HG02852 (cell line): ENCODE data around the gene KLHL26.

Experiments
- ATAC-seq: cut with Tn5 transposase; IDR thresholded peaks from one replicate; pipeline ENCODE4 v1.9.1; 2021; ENCODE audit warnings: mild to moderate bottlenecking, moderate library complexity; ENCODE audit not compliant: unreplicated experiment

KLHL26 gene

DNA sequence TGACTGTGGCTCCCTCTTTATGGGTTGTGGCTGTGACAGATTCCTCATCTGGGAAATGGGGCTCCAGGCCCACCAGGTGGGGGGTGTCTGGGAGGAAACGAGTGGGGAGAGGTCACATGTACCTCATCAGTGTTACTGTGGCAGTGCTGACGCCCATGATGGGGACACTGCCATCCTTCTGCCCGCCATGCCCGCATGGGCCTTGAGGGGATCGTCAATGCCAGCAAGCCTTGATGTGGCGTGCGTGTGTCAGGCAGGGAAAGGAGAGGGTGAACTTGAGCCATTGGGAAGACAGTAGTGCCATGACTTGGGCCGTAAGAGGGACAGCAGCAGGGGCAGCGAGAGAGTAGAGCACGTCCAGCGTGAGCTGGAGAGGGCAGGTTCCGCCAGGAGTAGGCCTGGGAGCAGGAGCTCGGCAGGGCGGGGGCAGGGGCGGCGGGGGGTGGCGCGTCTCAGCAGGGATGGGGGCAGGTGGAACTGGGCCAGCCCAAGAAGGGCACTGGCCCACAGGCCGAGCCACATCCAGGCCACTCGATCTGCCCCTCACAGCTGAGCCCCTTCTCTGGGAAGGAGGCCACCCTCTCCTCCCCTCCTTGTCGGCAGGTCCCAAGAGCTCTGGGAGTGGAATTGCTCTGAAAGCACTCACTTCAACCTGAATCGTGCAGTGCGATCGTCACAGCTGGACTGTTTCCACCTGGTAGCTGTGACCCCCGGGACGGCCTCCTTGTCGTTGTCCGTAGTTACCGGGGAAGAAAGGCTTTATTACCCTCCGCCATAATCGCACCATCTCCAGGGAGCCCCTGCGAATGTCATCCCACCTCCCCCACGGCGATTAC is 9.9 kb downstream of the KLHL26 start:
- ATAC-seq = no peak

DNA sequence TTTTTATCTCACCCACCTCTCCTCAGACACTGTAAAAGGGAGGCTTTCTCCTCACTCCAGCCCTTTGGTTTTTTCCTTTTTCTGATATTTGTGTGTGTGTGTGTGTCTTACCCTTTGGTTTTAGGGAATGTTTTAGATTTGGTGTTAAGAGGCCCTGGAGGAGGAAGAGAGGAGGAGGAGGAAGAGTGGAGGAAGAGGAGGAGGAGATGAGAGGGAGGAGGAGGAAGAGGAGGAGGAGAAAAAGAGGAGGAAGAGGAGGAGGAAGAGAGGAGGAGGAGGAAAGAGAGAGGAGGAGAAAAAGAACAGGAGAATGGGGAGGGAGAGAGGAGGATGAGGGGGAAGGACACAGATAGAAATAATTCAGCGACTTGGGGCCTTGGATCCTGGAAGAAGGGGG is 10.5 kb downstream of the KLHL26 start:
- ATAC-seq = no peak

DNA sequence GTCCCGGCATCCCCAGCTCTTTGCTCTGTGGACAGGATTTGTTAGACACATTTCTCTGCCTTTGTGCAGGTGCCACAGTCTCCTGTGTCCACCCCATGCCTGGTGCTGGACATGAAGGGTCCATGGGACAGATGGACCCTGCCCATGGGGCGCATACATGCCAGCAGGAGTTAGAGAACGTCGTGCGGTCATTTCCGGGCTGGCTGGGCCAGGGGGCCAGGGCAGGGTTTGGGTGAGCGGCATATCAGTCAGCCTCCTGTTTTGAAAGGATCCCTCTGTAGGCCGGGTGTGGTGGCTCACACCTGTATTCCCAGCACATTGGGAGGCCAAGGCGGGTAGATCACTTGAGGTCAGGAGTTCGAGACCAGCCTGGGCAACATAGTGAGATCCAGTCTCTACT is 11.0 kb downstream of the KLHL26 start:
- ATAC-seq = no peak

DNA sequence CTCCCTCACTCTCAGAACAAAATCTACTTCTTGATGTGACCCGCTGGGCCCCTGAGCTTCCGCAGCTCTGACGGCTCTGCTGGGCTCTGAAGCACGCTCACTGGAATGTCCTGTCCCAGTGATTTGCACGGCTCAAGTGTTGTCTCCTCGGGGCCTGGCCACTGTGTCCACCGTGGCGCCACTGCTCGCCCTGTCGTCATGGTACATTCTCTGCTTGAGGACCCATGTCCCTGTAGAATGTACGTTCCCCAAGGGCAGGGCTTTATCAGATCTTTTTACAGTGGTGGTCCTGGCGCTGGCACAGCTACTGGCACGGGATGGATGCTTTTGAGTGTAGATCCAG is 12.1 kb downstream of the KLHL26 start:
- ATAC-seq = no peak

DNA sequence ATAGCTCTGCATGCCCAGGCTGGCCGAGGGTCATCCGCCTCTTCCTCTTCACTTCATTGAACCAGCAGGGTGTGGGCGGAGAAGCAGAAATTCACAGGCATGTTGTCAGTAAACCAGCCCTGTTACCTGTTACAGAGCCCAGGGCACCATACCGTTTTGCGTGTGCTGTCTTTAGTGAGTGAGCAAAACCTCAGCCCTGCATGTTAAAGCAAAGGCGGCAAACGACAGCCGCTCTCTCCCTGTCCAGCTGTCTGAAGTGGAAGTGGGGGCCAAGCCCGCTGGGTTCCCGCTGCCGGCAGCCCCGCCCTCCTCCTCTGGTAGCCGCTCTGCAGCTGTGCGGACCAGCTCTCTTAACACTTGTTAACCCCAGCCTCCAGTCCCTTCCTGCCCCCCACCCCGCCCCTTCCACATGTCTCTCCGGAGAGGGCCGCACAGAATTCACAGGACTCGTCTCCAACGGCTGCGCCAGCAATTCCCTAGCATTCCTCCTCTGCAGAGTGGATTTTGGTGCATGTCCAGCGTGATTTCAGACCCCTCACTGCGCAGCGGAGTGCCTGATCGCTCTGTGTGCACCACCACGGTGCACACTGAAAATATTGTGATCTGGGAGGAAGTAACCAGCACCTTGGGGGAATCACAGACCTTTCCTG is 12.7 kb downstream of the KLHL26 start:
- no peak for ATAC-seq

DNA sequence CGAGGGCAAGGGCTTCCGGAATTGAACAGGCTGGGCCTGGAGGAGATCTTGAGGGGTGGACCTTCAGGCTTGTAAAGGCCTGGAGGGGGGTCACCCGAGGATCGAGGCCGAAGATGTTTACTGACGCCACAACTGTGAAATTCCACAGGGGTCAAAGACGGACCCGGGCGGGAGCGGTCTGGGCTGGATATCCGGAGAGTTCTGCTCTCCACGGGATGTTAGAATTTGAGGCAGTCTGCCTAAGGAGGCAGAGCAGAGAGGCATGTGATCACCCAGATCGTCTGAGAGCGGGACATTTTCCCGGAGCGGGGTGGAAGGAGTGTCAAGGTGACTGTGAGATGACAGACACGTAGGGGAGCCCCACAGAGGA is 13.2 kb downstream of the KLHL26 start:
- ATAC-seq = no peak

DNA sequence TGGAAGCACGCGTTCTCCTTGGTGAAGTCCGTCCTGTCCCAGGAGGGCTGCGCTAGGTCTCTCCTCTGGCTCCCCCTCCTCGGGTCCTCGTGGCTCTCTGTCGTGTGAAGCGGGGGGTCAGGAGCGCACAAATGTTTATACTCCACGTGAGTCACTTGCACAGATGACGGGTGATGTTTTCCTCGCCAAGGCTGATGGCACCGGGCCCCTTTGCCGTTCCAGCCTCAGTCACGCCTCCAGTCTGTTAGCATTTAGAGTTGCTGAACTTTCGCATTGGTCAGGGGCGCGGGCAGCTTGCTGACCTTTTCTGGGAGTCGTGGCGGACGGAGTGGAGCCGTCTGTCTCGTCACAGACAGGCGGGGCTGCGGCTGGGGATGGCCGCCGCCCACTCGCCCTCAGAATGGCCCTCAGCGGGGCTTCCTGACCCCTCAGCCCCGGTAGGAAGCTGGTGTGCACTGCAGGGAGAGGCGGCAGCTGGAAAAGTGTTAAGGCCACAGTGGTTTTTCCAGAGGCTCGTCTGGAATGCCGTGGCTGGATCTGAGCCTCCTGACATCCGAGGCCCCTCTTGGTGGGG is 13.7 kb downstream of the KLHL26 start:
- ATAC-seq = no peak

DNA sequence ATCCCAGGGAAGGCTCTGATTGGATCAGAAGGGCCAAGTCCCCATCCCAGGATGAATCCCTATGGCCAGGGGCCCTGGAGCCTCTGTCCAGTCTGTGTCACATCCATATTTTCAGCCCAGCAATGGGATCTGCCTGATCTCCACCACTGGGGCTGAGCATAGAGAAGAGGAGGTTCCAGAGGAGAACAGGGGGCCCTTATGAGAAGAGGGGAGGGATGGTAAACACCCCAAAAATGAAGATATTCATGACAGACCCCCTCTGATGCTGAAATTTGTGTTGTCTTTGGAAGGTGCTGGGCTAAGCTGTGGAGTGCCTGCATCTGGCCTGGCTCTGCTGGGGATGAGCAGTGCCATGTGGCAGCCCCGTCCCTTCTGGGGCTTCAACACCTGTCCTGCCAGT is 14.5 kb downstream of the KLHL26 start:
- no peak for ATAC-seq

DNA sequence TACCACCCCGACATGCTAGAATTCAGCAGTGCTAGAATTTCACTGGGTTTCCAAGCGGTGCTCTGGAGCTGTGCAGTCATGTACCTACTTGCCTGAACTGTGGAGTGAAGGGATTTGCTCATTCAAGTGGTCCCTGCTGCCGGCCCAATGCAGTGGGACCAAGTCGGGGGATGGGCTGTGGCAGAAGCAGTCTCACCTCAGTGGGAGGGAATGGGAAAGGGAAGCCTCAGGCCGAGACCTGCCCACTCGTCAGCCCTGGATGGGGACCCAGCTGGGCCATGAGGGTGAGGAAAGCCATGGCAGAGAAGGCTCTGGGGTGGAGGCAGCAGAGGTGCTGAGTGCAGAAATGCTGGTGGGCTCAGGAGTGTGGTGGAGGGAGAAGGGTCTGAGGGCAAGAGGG is 14.9 kb downstream of the KLHL26 start:
- no peak for ATAC-seq

DNA sequence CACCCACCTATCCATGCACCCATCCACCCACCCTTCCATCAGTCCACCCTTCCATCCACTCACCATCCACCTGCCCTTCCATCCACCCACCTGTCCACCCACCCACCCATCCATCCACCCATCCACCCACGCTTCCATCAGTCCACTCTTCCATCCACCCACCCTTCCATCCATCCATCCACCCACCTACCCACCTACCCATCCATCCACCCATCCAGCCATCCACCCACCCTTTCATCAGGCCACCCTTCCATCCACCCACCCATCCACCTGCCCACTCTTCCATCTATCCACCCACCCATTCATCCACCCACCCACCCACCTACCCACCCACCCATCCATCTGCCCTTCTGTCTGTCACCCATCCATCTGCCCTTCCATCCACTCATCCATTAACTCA is 17.0 kb downstream of the KLHL26 start:
- no peak for ATAC-seq

DNA sequence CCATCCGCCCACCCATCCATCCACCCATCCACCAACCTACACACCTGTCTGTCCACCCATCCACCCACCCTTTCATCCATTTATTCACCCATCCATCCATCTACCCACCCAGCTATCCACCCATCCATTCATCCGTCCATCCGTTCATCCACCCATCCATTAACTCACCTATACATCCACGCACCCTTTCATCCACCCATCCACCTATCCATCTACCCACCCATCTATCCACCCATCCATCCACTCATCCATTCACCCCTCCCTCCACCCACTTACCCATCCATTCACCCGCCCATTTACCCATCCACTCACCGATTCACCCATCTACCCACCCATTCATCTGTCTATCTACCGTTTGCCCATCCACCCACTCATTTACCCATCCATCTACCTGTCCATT is 17.6 kb downstream of the KLHL26 start:
- ATAC-seq = no peak

DNA sequence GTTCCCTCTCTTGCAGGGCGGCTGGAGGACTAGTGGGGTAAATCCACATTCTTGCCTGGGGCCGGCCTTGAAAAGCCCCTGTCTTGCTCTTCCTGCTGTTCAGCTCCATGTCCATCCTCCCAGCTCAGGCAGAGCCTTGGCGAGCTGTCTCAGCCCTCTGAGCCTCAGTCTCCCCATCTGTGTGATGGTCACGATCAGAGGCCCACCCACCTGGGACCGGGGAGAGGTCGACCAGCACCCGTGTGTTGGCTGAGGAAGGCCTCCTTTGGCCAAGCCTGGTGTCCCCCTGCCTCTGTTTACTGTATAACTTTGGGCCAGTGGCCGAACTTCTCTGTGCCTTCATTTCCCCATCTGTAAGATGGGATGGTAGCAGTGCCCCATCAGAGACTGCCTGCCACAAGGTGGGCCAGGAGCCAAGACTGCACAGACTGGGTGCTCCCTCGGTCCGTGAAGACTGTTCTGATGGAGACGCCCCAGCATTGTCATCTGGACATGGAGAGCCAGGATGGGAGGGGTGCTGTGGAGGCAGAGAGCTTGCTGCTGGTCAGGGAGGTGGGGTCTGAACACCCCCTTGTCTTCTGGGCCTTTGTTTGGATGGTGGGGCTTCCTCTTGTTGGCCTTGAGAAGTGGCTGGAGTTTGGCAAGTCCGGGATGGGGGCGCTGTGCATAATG is 18.5 kb downstream of the KLHL26 start:
- ATAC-seq = no peak

DNA sequence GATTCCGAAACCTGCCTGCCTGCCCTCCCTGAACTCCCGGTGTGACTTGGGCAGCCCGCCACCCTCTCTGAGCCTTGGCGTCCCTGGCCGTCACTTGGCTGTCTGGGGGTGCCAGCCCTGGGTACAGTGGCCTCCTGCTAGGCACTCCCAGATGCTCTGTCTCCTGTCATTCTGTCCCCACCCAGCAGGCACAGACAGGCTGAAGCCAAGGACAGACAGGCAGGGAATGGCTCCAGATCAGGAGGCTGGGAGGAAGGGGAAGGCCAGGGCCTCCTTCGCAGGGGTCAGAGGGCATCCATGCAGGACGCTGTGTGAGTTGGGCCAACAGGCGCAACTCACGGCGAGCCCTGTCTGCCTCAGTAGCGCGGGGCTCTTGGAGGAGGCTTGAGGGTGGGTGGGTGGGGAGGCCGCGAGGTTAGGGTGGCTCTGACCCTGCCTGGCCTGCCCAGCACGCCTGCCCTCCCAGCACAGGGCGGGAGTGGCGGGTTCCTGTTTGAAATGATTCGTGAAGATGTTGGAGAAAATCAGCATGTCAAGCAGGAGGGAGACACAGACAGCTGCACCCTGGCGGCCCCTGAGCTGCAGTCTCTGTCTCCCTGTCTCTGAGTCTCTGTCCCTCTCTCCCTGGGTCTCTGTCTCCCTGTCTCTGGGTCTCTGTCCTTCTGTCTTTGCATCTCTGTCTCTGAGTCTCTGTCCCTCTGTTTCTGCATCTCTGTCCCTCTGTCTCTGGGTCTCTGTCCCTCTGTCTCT is 19.7 kb downstream of the KLHL26 start:
- ATAC-seq = no peak

DNA sequence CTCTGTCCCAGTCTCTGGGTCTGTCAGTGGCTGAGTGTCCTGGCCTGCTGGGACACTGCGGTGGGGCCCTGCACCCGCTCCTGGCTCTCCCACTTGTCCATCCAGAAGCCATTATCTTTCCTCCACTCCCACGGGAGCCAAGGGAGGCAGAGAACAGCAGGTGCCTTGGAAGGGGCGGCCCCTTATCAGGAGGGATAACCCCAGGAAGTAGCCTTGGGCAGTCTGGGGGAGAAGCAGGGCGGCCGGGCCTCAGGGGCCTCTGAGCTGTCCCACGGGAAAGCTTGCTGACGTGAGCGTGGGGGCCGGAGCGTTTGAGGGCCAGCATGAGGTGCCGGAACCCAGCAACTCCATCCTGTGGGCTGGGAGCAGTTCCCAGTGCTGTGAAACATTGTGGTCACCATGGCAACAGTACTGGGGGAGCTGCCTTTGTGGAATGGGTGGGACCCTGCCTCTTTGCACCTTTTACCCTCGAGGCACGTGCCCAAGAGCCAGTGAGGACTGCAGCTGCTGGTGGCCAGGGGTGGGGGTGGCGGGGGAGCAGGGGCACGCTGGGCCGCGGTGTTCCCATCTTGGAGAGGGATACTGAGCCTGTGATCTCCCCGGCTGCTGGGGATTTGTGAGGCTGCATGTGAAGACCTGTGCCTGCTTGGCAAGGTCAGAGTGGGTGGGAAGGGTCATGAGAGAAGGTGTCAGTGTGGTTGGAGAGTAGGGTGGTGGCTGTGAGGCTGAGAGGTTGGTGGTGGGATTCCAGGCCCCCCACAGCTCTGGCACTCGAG is 20.9 kb downstream of the KLHL26 start:
- no peak for ATAC-seq

DNA sequence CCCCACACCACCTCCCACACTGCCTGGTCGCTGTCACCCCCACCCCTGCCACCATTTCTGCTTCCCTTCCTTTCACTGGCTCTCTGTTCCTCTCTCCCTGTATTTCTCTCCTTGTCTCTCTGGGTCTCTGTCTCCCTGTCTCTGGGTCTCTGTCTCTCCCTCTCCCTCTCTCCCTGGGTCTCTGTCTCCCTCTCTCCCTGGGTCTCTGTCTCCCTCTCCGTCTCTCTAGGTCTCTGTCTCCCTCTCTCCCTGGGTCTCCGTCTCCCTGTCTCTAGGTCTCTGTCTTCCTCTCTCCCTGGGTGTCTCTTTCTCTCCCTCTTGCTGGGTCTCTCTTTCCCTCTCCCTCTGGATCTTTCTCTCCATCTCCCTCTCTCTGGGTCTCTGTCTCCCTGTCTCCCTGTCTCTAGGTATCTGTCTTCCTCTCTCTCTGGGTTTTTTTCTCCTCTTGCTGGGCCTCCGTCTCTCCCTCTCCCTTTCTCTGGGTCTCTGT is 21.6 kb downstream of the KLHL26 start:
- no peak for ATAC-seq

DNA sequence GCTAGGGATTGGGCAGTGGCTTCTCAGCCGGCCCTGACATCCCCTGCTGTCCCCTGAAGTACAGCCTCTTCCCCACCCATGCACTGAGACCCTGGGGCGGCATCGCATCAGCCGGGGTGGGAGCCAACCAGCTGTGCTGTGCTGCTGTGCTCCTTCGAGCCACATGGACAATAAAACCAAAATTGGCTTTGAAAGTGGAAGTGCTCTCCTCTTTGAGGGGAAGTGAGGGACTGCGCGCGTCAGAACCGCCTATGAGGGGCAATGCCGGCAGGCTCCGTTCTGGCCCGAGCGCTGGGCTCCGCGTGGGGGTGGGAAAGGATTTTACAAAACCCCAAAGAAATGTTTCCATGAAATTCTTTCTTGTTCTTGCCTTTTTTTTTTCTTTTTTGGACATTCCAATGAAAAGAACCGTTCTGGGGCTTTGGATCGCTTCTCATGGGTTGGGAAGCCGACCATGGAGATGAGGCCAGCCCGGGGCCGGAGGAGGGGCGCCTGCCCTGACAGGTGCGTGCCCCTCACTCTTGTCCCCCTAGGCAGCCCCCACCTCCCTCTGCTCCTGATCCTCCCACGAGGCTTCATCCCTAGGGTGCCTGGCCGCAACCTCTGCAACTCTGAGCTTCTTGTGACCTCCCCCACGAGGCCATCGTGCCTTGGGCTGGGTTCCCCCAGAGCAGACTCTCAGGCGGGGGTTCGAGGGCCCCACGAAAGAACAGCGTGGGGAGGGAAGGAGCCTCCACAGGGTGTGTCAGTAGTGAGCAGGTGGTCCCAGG is 22.6 kb downstream of the KLHL26 start:
- ATAC-seq = no peak

DNA sequence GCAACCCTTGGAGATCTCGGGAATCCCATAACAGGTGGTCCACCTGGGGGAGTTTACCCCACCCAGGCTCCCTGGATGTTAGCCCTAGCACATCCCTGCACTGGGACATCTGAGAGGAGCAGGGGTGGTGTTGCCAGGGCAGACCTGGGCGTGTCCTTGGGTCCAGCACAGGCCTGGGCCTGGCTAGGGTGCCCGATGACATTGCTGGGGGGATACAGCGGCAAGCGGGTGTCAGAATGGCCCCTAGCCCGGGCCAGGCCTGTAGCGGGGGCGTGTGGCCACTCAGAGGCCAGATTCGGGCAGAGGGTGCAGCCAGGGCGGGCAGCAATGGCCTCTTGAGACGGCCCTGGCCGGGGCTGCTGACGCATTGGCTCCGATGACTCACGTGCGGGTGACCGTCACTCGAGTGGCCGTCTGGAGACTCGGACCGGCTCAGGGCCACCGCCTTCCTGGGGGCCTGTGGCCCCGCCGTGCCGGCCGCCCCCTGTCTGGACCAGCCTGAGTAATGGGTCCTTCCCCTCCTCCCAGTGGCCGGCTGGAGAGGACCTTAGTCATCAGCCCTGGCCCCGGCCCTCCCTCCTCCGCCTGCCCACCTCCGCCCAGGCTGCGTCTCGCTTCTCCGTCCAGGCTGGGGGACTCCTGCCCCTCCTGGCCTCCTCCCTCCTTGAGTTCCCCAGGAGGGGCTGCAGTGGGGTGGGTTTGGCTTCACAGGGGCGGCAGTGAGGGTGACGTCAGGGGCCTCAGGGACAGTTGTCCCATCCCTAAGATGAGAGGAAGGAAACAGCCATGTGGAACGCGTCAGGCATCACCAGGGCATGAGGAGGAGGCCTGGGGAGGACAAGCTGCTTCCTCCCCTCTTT is 23.5 kb downstream of the KLHL26 start:
- ATAC-seq = no peak

DNA sequence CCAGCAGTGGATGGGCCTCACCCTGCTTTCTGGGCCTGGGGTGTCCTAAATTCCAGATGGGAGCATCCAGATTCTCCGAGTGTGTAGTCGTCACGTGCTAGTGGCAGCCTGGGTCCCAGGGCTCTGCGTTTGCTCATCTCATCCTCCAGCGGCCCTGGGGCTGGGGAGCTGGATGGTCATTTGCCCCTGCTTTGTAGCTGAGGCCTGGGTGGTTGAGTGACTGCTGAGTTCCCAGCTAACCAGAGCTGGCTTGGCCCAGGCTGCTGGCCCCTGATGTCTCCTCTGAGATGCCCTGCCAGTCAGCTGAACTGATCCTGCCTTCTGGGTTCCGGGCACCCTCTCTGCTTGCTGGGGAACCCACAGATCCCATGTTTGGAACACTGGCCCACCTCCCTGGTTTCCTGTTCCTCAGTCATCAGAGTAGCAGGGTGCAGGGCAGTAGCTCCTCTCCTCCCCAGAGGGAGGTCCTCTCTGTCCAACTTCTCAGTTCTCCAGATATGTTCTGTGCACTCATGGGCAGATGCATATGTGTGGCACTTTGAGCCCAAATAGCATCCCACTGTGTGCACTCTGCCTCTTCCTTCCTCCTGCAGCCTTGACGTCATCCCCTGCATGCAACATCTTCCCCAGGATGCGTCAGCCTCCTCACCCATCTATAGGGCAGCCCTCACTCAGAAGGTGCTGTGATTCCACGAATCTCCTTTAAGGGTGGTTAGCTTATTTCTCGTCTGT is 24.3 kb downstream of the KLHL26 start:
- no peak for ATAC-seq
